ENCODE data around the gene FAM118A. TPM values are rescaled to one million over a fixed set of nuclear protein-coding genes. Genes with fewer than 3 reads are reported as not detected.
"Not testable (repeated sequence)": the region's sequence is repeated elsewhere in the genome, so short reads cannot be mapped to it uniquely, and the experiment has no call there.

FAM118A gene
- polyA plus RNA-seq, 1 donor (not counting 4 experiments of a cell fraction or from before 2014, with no cell fraction given), result 31.1 TPM

- Histone ChIP-seq H3K9me3 (ENCODE audit: control insufficient read depth, low read depth, low read length) (no peaks in the 10 kb centered on the region), H3K4me2 (ENCODE audit: control insufficient read depth, extremely low read depth, insufficient read depth, low read depth, low read length) (no peak overlapping the region), H3K36me3 (ENCODE audit: control insufficient read depth in 2 of 2, extremely low read depth in 1 of 2, insufficient read depth in 2 of 2, low read length in 2 of 2) (no peaks in the 10 kb centered on the region), H3K9me1 (ENCODE audit: control insufficient read depth, extremely low read depth, insufficient read depth, low read length) (no peaks in the 10 kb centered on the region), H2AFZ (ENCODE audit: control insufficient read depth, low read length) (no peak overlapping the region), H3K27me3 (ENCODE audit: control insufficient read depth, extremely low read depth, insufficient read depth, low read length) (peaks cover 6% of the 10 kb centered on the region), H4K20me1 (ENCODE audit: control insufficient read depth, extremely low read depth, insufficient read depth, low read length) (no peaks in the 10 kb centered on the region), H3K79me2 (ENCODE audit: control insufficient read depth, insufficient read depth, low read length) (no peaks in the 10 kb centered on the region), H3K27ac (ENCODE audit: control insufficient read depth, insufficient read depth, low read length) (no peak overlapping the region), H3K4me1 (ENCODE audit: control insufficient read depth, extremely low read depth, insufficient read depth, low read length) (peaks cover 8% of the 10 kb centered on the region), H3K9ac (ENCODE audit: control insufficient read depth, extremely low read depth, insufficient read depth, low read length) (no peak overlapping the region), H3K4me3 (ENCODE audit: control insufficient read depth in 2 of 3, extremely low read depth in 1 of 3, insufficient read depth in 2 of 3, low read depth in 1 of 3, low read length in 3 of 3) (no peak overlapping the region)
- FAIRE-seq (no peak), DNase-seq (ENCODE audit: low read depth, low spot score) (no peak)
- TF ChIP-seq, protein P1, sequence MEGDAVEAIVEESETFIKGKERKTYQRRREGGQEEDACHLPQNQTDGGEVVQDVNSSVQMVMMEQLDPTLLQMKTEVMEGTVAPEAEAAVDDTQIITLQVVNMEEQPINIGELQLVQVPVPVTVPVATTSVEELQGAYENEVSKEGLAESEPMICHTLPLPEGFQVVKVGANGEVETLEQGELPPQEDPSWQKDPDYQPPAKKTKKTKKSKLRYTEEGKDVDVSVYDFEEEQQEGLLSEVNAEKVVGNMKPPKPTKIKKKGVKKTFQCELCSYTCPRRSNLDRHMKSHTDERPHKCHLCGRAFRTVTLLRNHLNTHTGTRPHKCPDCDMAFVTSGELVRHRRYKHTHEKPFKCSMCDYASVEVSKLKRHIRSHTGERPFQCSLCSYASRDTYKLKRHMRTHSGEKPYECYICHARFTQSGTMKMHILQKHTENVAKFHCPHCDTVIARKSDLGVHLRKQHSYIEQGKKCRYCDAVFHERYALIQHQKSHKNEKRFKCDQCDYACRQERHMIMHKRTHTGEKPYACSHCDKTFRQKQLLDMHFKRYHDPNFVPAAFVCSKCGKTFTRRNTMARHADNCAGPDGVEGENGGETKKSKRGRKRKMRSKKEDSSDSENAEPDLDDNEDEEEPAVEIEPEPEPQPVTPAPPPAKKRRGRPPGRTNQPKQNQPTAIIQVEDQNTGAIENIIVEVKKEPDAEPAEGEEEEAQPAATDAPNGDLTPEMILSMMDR (optimal IDR thresholded peaks at IDR 0.05 in 1 of 3, IDR thresholded peaks at IDR 0.05 in 1 of 3, conservative IDR thresholded peaks at IDR 0.05 in 1 of 3; ENCODE audit: extremely low read depth in 1 of 3, insufficient read depth in 2 of 3, low read length in 3 of 3), result no peak
- no peak for TF ChIP-seq EZH2 (IDR thresholded peaks at IDR 0.05; ENCODE audit: low read length)
- dilution Hi-C loops (cut with MboI; ENCODE audit: extremely low pct_ligation_motif_present, low sequenced_read_pairs), result no loop called here
Observed at GRCh38 chr22:45273452-45274075, 36.2 kb upstream of the FAM118A start.

GRCh38 chr22:45276507-45277105 is 33.1 kb upstream of the FAM118A start:
- FAIRE-seq, result no peak
- peaks cover 2% of the 10 kb centered on the region for H3K4me1 ChIP-seq (ENCODE audit: control insufficient read depth, extremely low read depth, insufficient read depth, low read length)

GRCh38 chr22:45277720-45278119 is 32.0 kb upstream of the FAM118A start:
- H3K4me2 ChIP-seq (ENCODE audit: control insufficient read depth, extremely low read depth, insufficient read depth, low read depth, low read length); H3K9ac ChIP-seq (ENCODE audit: control insufficient read depth, extremely low read depth, insufficient read depth, low read length); H4K20me1 ChIP-seq (ENCODE audit: control insufficient read depth, extremely low read depth, insufficient read depth, low read length); H3K27me3 ChIP-seq (ENCODE audit: control insufficient read depth, extremely low read depth, insufficient read depth, low read length); H3K4me3 ChIP-seq (ENCODE audit: control insufficient read depth in 2 of 3, extremely low read depth in 1 of 3, insufficient read depth in 2 of 3, low read depth in 1 of 3, low read length in 3 of 3); dilution Hi-C loops (cut with MboI; ENCODE audit: extremely low pct_ligation_motif_present, low sequenced_read_pairs); H3K27ac ChIP-seq (ENCODE audit: control insufficient read depth, insufficient read depth, low read length); FAIRE-seq; H3K36me3 ChIP-seq (ENCODE audit: control insufficient read depth in 2 of 2, extremely low read depth in 1 of 2, insufficient read depth in 2 of 2, low read length in 2 of 2); DNase-seq (ENCODE audit: low read depth, low spot score); H2AFZ ChIP-seq (ENCODE audit: control insufficient read depth, low read length); H3K79me2 ChIP-seq (ENCODE audit: control insufficient read depth, insufficient read depth, low read length); H3K9me3 ChIP-seq (ENCODE audit: control insufficient read depth, low read depth, low read length); H3K9me1 ChIP-seq (ENCODE audit: control insufficient read depth, extremely low read depth, insufficient read depth, low read length); H3K4me1 ChIP-seq (ENCODE audit: control insufficient read depth, extremely low read depth, insufficient read depth, low read length): not testable (repeated sequence)

More at GRCh38 chr22:45276507-45277105, 33.1 kb upstream of the FAM118A start:
- Histone ChIP-seq H3K79me2 (ENCODE audit: control insufficient read depth, insufficient read depth, low read length) (no peaks in the 10 kb centered on the region), H3K36me3 (ENCODE audit: control insufficient read depth in 2 of 2, extremely low read depth in 1 of 2, insufficient read depth in 2 of 2, low read length in 2 of 2) (no peaks in the 10 kb centered on the region), H3K4me3 (ENCODE audit: control insufficient read depth in 2 of 3, extremely low read depth in 1 of 3, insufficient read depth in 2 of 3, low read depth in 1 of 3, low read length in 3 of 3) (no peak overlapping the region), H3K27me3 (ENCODE audit: control insufficient read depth, extremely low read depth, insufficient read depth, low read length) (no peaks in the 10 kb centered on the region), H3K27ac (ENCODE audit: control insufficient read depth, insufficient read depth, low read length) (no peak overlapping the region), H3K9me1 (ENCODE audit: control insufficient read depth, extremely low read depth, insufficient read depth, low read length) (no peaks in the 10 kb centered on the region), H3K9ac (ENCODE audit: control insufficient read depth, extremely low read depth, insufficient read depth, low read length) (no peak overlapping the region), H3K9me3 (ENCODE audit: control insufficient read depth, low read depth, low read length) (no peaks in the 10 kb centered on the region), H4K20me1 (ENCODE audit: control insufficient read depth, extremely low read depth, insufficient read depth, low read length) (no peaks in the 10 kb centered on the region), H3K4me2 (ENCODE audit: control insufficient read depth, extremely low read depth, insufficient read depth, low read depth, low read length) (no peak overlapping the region), H2AFZ (ENCODE audit: control insufficient read depth, low read length) (no peak overlapping the region)
- dilution Hi-C loops (cut with MboI; ENCODE audit: extremely low pct_ligation_motif_present, low sequenced_read_pairs), result no loop called here
- DNase-seq (ENCODE audit: low read depth, low spot score), result no peak
- no peak for TF ChIP-seq EZH2 (IDR thresholded peaks at IDR 0.05; ENCODE audit: low read length)
- TF ChIP-seq, protein P1 (optimal IDR thresholded peaks at IDR 0.05 in 1 of 3, IDR thresholded peaks at IDR 0.05 in 1 of 3, conservative IDR thresholded peaks at IDR 0.05 in 1 of 3; ENCODE audit: extremely low read depth in 1 of 3, insufficient read depth in 2 of 3, low read length in 3 of 3), result no peak

All from keratinocyte (primary cell).